Erythroblast (primary cell): ENCODE measurements around the gene ST7.

Experiments
- GATA1 ChIP-seq: IDR thresholded peaks from 2 replicates; pipeline ENCODE4 v1.6.1; 2011; ENCODE audit warnings: low read depth, mild to moderate bottlenecking, control low read depth, low read length, moderate library complexity
- POLR2A ChIP-seq: IDR thresholded peaks from 2 replicates; pipeline ENCODE4 v1.6.1; 2011; ENCODE audit warnings: mild to moderate bottlenecking, low read length

GRCh38 chr7:117019786-117020590 is 66.7 kb downstream of the ST7 start:
- TF ChIP-seq POLR2A (no peak), GATA1 (no peak)
